ENCODE data around the gene ELF5.

ELF5 gene

DNA sequence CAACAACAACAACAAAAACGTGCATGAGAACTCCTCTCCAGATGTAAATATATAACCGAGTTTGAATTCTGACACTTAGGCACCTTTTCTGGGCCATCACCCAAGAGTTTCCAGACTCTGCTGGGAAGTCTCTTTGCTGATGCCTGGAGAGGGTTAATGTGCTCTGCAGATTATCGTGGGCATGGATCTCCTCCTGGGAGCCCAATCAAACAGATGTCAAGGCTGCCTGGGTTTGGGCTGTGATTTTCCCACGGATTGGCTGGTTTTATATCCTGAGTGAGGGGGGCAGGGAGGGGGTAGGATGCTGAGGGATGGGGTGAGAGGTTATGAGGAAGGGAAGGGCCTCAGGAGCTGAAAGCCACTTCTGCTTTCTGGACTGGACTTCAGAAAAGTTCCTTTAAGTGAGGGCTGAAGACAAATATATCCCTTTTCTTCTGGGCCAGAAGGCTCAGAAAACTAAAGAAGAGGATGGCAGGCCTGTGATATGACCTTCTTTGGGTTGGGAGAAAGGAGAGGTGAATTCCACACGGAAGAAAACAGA lies 4.2 kb downstream of the ELF5 start:
- TF ChIP-seq, protein P1, sequence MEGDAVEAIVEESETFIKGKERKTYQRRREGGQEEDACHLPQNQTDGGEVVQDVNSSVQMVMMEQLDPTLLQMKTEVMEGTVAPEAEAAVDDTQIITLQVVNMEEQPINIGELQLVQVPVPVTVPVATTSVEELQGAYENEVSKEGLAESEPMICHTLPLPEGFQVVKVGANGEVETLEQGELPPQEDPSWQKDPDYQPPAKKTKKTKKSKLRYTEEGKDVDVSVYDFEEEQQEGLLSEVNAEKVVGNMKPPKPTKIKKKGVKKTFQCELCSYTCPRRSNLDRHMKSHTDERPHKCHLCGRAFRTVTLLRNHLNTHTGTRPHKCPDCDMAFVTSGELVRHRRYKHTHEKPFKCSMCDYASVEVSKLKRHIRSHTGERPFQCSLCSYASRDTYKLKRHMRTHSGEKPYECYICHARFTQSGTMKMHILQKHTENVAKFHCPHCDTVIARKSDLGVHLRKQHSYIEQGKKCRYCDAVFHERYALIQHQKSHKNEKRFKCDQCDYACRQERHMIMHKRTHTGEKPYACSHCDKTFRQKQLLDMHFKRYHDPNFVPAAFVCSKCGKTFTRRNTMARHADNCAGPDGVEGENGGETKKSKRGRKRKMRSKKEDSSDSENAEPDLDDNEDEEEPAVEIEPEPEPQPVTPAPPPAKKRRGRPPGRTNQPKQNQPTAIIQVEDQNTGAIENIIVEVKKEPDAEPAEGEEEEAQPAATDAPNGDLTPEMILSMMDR (IDR thresholded peaks at IDR 0.05; ENCODE audit: control extremely low read depth, extremely low read depth, low read depth, missing control alignments): no peak
- DNase-seq (ENCODE audit: extremely low spot score): no peak
- POLR2A ChIA-PET: no interaction called here
- CTCF ChIA-PET: no interaction called here

DNA sequence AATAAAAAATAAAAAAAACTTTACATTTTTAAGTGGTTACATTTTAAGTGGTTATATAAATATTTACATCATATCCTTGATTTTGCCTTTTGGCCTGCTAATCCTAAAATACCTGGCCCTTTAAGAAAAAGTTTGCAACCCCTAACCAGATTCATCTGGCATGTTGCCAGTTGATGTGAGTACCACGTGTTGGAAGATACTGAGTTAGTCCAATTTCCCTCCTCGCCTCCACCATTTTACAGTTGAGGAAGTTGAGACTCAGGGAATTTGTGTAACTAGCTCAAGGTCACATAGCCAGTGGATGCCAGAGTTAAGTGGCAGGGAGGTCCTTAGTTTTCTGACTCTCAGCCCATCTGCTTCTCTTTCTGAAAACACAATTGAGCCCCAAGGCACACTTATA lies 5.1 kb downstream of the ELF5 start:
- TF ChIP-seq, protein P1 (IDR thresholded peaks at IDR 0.05; ENCODE audit: control extremely low read depth, extremely low read depth, low read depth, missing control alignments): no peak
- POLR2A ChIA-PET: no interaction called here
- DNase-seq (ENCODE audit: extremely low spot score): no peak
- CTCF ChIA-PET: no interaction called here

DNA sequence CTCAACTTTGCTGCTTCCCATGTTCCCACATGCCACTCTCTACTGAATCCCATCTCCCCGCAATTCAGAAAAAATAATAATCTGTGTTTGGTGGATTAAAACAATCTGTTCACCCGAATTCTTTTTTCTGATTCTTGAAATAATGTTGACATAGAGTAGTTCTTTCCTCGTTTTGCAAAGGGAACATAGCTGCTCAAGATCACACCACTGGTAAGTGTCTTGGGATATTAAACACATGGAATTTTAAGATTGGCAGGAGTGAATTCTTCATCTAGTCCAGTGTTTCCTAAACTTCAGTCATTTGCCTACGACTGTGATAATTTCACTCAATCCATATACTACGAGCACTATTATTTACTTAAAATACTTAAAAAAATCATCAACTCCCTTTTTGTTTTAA lies 6.0 kb downstream of the ELF5 start:
- TF ChIP-seq, protein P1 (IDR thresholded peaks at IDR 0.05; ENCODE audit: control extremely low read depth, extremely low read depth, low read depth, missing control alignments): no peak
- CTCF ChIA-PET: no interaction called here
- POLR2A ChIA-PET: no interaction called here
- DNase-seq (ENCODE audit: extremely low spot score): no peak

DNA sequence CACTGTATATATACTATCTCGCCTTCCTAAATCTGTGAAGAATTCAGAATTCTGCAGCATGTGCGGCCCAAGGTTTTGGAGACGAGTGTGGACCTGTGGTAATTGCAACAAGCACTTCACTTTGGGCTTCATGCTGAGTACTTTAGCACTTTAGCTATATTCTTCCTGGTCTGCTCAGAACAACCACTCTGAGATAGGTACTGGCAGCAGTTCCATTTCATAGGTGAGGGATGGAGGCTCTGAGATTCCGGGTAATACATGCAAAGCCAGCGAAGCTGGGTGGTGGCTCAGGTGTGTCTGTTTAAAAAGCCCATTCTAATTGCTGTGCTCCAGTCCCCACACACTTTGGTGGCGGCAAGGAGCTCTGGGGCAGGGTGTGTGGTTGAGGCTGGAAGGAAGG lies 6.4 kb downstream of the ELF5 start:
- POLR2A ChIA-PET: no interaction called here
- DNase-seq (ENCODE audit: extremely low spot score): no peak
- CTCF ChIA-PET: interaction anchor here (1.2 kb wide), 1 partner anchor 15 kb away, joined by 3 read pairs; no protein-coding TSS in a partner anchor

DNA sequence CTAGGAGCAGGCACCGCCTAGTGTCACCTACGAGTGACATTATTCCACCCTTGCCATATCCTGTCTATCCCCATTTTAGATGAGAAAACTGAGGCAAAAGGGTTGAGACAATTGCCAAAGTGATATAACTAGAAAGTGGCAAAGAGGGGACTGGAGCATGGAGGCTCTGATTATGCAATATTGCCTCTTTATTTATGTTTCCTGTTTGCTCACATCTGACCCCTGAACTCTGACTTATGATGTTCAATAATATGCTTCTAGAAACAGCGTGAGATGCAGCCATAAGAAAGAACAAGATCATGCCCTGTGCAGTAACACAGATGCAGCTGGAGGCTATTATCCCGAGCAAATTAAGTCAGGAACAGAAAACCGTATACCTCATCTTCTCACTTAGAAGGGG lies 7.7 kb downstream of the ELF5 start:
- TF ChIP-seq, protein P1 (IDR thresholded peaks at IDR 0.05; ENCODE audit: control extremely low read depth, extremely low read depth, low read depth, missing control alignments): no peak
- CTCF ChIA-PET: interaction anchor here (1.2 kb wide), 1 partner anchor 13 kb away, joined by 3 read pairs; no protein-coding TSS in a partner anchor
- no peak for DNase-seq (ENCODE audit: extremely low spot score)
- POLR2A ChIA-PET: no interaction called here

More for the DNA sequence above, 6.4 kb downstream of the ELF5 start:
- TF ChIP-seq, protein P1 (IDR thresholded peaks at IDR 0.05; ENCODE audit: control extremely low read depth, extremely low read depth, low read depth, missing control alignments): no peak

DNA sequence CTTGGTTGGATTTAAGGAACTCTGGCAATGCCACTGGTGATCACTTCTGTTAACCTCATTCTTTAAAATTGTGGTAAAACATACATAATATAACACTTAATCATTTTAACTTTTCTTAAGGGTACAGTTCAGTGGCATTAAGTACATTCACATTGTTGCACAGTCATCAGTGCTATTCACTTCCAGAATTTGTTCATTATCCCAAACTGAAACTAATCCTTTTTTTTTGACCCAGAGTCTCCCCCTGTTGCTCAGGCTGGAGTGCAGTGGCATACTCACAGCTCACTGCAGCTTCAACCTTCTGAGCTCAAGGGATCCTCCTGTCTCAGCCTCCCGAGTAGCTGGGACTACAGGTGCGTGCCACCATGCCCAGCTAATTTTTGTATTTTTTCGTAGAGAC lies 10.6 kb downstream of the ELF5 start:
- DNase-seq (ENCODE audit: extremely low spot score): no peak
- ChIA-PET CTCF (interaction anchor here (0.8 to 4.5 kb wide), 4 partner anchors 10 to 983 kb away, joined by 3 to 31 read pairs (median 7); partner anchors contain the start of gene ELF5), POLR2A (no interaction called here)
- TF ChIP-seq, protein P1 (IDR thresholded peaks at IDR 0.05; ENCODE audit: control extremely low read depth, extremely low read depth, low read depth, missing control alignments): no peak

Data from GM10248 (cell line).